22Rv1 (cell line): ENCODE results near the gene MAD1L1.

ENCODE experiments used
- H3K27ac ChIP-seq: fragments of 450-650 bp; 2 replicates; pipeline ENCODE4 v1.5.1; 2017
- CTCF ChIP-seq: fragments of 450-650 bp; IDR thresholded peaks from 2 replicates; pipeline ENCODE4 v1.5.1; 2017; ENCODE audit warnings: mild to moderate bottlenecking
- ZFX ChIP-seq: fragments of 450-650 bp; IDR thresholded peaks from 2 replicates; pipeline ENCODE4 v1.6.1; 2017; ENCODE audit warnings: antibody characterized with exemption, borderline replicate concordance

Gene MAD1L1

GRCh38 chr7:2095436-2095835, 137.3 kb downstream of the MAD1L1 start:
- no peak for TF ChIP-seq CTCF
- no peak for TF ChIP-seq ZFX

GRCh38 chr7:2094454-2095045, 138.2 kb downstream of the MAD1L1 start:
- no peak overlapping the region for H3K27ac ChIP-seq
- TF ChIP-seq ZFX (no peak), CTCF (no peak)

More at GRCh38 chr7:2095436-2095835, 137.3 kb downstream of the MAD1L1 start:
- H3K27ac ChIP-seq, result no peak overlapping the region

- no peak overlapping the region for H3K27ac ChIP-seq
- TF ChIP-seq ZFX, result no peak
Observed at GRCh38 chr7:2093843-2094220, 138.9 kb downstream of the MAD1L1 start.

- H3K27ac ChIP-seq, result no peak overlapping the region
- TF ChIP-seq CTCF, result no peak
- TF ChIP-seq ZFX, result no peak
Observed at GRCh38 chr7:2093215-2093842, 139.4 kb downstream of the MAD1L1 start.

- H3K27ac ChIP-seq, result no peak overlapping the region
- TF ChIP-seq ZFX (no peak), CTCF (no peak)
Observed at GRCh38 chr7:2092279-2092678, 140.5 kb downstream of the MAD1L1 start.

GRCh38 chr7:2090526-2091520, 141.9 kb downstream of the MAD1L1 start:
- no peak overlapping the region for H3K27ac ChIP-seq

More at GRCh38 chr7:2090526-2091520, 141.9 kb downstream of the MAD1L1 start:
- TF ChIP-seq CTCF (no peak), ZFX (no peak)
